ENCODE measurements around the gene NDRG2.

DNA sequence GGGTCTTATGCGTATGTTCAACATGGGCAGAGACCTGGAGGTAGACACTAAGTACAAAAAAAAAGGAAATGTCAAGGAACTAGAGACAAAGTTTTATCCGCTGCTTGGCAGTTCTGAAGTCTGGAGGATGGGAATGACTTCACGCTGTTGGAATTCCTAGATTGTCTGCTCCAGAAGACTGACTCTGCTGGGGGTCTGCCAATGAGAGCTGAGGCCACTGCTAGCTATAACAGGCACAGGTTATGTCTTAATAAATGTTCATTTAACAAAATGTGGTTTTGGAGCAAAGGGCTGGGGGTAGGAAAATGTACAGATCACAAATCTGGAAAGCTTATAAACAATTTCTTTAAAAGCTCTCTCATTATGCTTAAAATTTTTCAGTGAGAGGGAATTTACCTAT, 38.6 kb upstream of the NDRG2 start:
- no peak for TF ChIP-seq CTCF (conservative IDR thresholded peaks at IDR 0.05 in 1 of 2, IDR thresholded peaks at IDR 0.05 in 1 of 2; ENCODE audit: extremely low read depth in 1 of 2, insufficient read depth in 1 of 2, low read depth in 1 of 2, low read length in 2 of 2)
- no peak for TF ChIP-seq EZH2 (IDR thresholded peaks at IDR 0.05; ENCODE audit: borderline replicate concordance, low read length)
